ENCODE data around the gene AURKB. TPM values are rescaled to one million over a fixed set of nuclear protein-coding genes. Genes with fewer than 3 reads are reported as not detected.
"Not testable (repeated sequence)": the region's sequence is repeated elsewhere in the genome, so short reads cannot be mapped to it uniquely, and the experiment has no call there.

Gene AURKB
- total RNA-seq, 1 donor from 2014 or later: 1.3 TPM

DNA sequence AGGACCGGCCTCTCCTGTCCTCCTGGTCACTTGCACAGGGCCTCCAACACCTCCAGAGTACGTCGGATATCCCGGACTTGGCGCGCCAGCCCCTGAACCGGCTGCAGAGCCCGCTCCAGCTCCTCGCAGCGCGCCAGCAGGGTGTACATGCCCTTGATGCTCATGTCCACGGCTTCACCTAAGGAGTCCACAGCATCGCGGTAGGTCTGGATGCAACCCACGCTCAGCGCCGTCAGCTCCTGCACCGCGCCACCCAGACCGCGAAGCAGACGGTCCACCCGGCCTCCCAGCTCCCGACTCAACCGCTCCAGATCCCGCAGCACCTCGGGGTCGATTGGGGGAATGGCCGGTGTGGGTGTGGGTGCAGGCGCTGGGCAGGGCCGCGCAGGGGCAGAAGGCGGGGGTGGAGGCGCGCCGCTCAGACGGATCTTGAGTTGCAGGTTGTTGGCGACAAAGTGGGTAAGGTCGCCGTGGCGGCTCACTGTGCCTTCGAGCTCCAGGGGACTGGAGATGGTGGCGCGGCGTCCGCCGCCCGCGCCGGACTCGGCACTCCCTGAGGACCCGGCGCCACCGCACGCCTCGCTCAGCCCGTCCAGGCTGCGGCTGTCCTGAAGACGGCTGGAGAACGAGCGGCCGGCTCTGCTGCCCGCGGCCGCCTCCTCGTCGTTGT, 21.2 kb downstream of the AURKB start:
- DNase-seq (ENCODE audit: low read depth): no peak

DNA sequence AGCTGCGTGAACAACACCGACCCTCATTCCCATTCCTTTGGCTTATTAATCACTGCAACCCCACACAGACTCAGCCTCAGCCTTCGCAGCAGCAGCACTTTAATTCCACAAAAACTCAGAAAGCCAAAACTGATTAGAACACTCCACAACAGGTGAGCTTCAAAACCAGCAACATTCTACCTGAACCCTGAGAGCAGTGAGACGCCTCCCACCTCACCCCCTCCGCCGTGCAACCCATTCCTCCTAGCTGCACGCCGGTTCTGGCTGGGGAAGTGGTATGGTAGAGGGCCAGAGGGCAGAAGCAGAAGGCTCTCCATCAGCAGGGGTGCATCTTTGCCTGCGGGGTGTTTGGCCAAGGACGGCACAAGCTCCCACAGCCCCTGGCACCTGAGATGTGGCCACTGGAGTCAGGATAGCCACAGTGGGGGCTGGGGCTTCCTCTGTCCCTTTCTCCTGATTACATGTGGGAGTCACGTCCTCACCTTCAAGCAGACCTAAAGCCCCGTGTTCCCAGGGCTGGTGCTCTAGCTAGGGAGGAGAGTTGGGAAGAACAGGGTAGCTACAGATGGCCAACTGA, 22.0 kb downstream of the AURKB start:
- no peak for DNase-seq (ENCODE audit: low read depth)

DNA sequence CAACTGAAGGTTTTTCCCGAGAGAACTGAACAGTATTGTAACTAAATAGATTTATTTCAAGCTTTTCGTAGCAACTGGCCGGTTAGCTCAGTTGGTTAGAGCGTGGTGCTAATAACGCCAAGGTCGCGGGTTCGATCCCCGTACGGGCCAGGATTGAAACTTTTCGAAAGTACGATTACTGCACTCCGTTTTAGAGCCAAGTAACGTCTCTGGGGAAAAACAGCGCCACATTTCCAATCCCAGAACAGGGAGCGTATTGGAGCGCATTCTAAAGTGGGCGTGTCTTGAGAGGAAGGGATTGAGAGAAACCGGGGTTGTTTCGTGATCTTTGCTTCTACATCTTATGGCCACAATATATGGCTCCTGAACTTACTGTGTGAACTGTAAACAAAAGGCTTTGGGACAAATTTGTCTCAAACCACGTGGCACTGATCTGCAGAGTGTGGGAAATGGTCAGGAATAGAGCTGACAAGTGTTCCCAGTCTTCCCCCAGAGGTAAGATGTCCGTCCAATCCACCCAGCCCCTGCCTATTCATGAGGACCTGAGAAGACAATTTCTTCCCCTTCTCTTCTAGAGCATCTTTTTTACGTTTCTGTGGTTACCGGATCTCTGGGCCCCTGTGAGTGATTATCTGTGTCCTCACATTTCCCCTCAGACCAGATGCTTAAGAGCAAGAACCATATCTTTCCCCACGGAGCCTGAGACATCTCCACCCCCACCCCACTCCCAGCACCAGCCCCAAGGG, 22.7 kb downstream of the AURKB start:
- peak; percentile 99 for DNase-seq (ENCODE audit: low read depth)

DNA sequence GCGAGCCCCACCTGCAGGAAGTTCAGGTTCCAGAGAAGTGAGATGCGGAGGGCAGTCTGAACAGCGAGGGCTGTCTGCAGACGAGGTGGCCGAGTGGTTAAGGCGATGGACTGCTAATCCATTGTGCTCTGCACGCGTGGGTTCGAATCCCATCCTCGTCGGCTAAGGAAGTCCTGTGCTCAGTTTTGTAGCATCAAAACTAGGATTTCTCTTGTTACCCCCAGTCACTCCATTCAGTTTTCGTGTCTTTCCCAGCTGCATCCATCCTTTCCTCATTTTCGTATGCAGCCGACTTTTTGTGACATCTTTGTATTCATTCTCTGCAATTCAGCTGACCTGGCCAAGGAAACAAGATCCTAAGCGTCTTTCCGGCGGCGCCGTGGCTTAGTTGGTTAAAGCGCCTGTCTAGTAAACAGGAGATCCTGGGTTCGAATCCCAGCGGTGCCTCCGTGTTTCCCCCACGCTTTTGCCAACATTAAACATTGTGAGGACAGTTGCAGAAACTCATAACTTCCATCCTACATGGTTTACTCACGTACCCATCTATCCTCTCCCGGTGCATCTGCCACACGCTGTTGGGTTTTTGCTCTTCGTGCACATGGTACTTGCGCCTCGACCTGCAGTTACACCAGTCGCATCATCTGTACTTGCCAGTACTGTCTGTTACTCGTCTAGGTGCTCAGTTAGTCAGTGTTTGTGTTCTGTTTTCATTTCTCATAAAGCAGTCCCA, 23.4 kb downstream of the AURKB start:
- peak; percentile 94 for DNase-seq (ENCODE audit: low read depth)

DNA sequence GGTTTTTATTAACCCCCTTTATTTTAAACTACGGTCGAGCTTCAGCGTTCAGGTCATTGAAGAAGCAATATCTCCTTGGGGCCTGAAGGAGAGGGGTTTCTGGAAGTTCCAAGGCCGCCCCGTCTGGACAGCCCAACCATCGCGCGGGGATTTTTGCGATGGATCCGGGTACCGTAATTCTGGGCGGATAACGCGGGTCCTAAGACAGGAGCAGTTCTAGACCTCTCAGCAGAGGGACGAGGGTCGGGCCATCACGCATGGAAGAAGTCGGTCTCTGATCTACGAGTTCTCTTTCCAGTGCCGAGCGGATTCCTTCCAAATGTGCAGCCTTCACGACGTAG, 24.0 kb downstream of the AURKB start:
- DNase-seq (ENCODE audit: low read depth): no peak

DNA sequence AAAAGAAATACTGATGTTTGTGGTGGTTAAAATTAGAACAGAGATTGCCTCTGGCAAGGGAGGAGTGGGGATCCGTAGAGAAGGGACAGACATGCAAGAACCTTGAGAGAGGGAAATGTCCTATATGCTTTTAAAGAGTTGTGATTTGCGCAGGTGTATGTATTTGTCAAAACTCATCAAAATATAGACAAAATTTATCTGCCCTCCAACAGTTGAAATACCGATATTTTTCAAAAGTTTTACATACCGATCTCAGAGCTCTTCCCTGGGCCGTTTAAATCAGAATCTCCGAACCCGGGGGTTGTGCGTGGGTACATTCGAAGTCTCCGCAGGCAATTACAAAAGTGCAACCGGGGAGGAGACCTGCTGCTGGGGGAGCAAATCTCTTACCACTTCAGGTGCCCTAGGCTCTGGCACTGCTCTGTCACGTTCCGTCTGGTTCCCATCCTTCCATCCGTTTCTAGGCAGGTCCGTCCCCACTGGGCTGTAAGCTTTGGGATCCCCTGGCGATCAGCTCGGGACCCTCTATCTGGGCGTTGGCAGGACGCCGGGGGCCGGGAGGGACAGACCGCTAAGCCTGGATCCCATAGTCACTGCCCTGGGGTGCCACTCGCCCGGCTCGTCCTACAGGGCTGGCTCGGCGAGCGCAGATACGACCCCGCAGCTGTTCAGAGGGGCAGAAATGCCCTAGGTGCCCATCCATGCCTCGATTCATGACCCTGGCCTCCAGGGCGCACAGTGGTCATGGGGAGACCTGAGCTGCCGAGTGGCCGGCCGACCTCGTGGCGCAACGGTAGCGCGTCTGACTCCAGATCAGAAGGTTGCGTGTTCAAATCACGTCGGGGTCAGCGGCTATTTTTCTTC, 24.6 kb downstream of the AURKB start:
- DNase-seq (ENCODE audit: low read depth): peak; percentile 82

DNA sequence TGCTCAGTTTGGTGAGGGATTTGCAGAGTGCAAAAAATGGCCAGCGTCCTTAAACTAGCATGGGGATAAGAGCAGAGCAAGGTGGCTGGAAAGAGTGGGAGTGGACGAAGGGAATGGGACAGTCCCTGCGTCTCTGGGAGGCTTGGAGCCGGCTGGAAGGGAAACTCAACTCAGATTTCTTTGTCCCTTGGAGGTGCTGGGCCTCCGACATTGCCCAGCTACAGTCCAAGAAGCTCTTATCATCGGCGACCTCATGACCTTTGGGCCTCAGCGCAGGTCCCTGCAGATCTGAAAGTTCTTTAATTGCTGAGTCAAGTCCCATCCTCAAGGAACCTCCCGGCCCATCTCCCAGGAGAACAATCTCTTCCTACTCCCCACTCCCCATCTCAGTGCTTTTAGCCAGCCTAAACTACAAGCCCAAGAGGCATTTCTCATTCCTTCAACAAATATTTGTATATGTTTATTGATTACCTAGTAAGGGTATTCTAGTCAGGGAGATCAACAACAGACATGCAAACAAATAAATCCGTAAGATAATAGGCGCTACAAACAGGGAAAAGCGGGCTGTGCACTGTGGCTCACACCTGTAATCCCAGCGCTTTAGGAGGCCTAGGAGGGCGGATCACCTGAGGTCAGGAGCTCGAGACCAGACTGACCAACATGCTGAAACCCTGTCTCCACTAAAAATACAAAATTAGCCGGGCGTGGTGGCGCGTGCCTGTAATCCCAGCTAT, 33.2 kb downstream of the AURKB start:
- no peak for DNase-seq (ENCODE audit: low read depth)

DNA sequence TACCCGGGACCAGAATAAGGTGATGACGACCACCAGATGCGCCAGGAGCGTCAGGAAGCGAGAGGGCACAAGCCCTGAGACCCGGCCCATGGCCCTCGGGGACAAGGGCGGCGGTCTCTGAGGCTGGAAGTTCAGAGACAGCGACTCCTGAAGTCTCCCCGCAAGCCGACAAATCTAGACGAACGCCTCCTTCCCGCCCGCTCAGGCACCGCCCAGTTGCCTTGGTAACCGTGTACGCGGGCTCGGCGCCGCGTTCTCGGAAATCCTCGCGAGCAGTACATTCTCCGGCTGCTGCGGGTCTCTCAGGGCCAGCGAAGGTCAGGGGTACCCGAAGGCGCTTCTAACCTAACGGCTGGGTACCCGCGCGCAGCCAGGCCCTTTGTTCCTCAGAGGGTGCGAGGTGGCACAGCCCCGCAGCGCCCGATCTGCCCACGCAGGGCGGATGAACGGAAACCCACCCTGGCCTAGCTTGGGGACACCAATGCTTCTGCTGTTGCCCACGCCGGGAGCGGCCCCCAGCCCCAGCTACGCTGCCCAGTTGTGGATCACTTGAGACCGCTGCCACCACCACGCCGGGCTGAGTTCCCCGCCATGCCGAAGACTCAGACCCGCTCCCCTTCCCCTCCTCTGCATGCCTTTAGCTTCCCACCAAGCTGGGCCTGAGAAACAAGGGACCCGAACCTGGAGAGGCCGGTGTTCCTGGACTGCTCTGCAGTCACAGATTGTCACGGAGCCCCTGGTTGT, 34.0 kb downstream of the AURKB start, which contains the start of gene TMEM107:
Gene TMEM107, minus strand, starts transcription at position 184 of the 744 bp plus-strand sequence. Its CDS starts 94 bp downstream, at position 90.
- DNase-seq (ENCODE audit: low read depth): peak; percentile 86

DNA sequence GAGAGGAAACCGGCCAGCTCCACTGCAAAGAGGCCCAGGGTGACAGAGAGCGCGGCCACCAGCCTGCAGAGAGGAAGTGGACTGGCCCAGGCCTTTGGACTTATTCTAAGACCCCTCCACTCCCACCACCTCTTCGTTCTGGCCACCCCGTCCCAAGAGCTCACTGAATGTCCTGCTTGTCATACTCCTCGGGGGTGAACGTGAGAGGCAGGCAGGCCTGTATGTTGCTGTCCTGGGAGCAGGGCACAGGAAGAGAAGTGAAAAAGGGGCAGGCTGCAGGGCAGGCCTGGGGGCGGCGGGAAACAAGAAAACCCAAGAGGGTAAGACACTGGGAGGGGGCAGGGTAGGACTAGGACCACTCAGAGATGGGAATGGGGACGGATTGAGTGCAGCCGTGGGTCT, 34.6 kb downstream of the AURKB start:
- no peak for DNase-seq (ENCODE audit: low read depth)

DNA sequence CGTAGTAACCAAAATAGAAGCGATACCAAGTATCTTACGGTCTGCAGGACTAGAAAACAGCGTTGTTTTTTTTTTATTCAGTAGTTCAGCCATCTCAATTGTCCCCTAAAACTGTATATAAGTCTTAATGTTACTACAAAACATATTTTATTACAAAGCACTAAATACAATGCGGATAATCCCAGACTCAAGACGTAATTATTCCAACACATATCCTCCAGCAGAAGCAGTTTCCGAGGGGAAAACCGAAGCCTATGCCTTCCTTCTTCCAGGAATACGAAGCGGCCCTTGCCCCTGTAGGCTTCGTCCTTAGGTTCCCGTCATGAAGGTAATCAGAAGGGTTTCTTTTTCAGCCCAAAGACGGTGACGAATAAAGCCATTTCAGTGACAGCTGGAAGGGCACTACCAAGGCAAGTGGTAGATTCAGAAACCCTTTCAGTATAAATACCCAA, 36.5 kb downstream of the AURKB start:
- DNase-seq (ENCODE audit: low read depth): no peak

DNA sequence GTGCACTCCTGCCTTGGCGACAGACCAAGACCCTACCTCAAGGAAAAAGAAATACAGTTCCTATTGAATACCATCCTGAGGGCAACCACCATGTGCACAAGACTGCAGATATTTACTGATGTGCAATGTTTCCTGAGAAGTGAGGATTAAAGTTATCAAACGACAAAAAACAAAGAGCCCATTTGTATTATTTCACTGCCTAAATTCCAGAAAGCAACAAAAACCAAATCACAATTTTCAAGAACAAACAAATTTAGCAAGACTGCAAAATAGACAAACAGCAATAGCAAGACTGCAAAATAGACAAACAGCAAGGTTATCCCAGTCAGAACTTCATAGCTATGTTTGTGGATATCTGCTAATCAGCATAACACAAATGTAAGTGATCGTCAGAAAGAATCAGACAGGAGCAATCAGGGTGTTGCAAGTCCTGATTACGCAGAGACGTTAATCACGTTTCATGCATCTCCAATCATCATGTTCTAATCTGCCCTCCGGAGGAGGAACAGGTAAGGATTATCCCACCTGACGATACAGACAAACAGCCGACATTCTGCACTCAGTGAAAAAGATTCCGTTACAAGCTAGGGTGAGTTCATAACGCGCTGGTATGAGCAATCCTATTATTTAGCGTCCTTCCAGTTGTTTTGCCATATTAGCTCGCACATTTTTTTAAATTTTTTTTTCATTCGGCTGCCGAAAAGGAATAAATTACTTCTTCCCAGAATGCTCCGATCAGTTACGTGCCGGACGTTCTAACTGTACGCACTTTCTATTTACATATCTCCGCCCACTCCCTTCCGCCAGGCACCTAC, 37.1 kb downstream of the AURKB start:
- peak; percentile 94 for DNase-seq (ENCODE audit: low read depth)

DNA sequence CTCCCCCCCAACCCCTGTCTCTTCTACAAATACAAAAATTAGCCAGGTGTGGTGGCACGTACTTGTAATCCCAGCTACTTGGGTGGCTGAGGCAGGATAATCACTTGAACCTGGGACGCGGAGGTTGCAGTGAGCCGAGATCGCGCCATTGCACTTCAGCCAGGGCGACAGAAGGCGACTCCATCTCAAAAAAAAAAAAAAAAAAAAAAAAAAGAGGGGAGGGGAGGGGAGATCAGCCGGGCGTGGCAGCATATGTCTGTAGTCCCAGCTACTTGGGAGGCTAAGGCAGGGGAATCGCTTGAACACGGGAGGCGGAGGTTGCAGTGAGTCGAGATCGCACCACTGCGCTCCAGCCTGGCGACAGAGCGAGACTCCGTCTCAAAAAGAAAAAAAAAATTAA, 40.2 kb downstream of the AURKB start:
- DNase-seq (ENCODE audit: low read depth): not testable (repeated sequence)

DNA sequence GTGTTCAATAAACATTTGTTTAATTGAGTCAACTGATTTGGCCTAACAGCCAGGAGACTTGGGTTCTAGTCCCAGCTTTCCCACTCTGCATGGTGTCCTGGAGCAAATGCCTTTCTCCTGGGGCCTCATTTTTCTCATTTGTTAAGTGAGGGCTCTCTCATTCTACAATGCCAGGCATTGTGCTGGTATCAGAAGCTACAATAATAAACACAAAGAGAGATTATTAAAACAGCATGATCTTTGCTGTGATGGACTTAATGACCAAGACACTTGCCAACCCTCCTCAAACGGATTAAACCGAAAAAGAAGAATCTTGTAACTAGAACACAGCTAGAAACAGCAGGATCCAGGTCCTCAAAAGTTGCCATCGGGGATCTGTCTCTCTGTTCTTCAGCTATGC, 42.8 kb downstream of the AURKB start:
- no peak for DNase-seq (ENCODE audit: low read depth)

DNA sequence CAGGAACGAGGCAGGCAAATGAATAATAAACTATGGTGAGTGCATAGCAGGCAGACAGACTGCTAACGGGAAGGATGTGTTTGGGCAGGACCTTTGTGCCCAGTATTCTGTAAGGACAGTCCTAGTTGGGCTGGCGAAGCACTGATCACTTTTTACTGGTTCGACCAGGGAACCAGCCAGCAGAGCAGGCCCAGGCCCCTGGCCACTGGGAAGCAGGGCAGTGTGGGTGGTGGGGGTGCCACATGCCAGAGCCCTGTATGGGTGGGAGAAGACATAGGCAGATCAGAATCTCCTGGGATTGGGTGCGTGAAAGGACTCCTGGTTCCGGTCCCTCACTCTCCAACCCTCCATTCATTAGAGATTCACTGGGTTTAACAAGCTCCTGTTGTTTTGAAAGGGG, 43.6 kb downstream of the AURKB start:
- no peak for DNase-seq (ENCODE audit: low read depth)

DNA sequence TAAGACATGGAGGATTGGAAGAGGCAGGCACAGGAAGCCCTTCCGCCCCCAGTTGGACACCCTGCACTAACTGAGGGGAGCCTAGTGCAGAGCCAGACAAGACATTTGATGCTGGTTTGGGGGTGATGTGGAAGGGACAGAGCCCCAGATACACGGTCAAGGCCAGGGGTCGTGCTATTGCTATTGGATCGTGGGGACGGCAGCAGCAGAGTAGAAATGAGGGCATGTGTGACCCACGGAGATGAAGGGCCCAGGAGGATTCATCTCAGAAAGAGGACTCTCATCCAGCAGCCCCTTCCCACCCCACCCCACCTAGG, 45.6 kb downstream of the AURKB start:
- DNase-seq (ENCODE audit: low read depth): no peak

DNA sequence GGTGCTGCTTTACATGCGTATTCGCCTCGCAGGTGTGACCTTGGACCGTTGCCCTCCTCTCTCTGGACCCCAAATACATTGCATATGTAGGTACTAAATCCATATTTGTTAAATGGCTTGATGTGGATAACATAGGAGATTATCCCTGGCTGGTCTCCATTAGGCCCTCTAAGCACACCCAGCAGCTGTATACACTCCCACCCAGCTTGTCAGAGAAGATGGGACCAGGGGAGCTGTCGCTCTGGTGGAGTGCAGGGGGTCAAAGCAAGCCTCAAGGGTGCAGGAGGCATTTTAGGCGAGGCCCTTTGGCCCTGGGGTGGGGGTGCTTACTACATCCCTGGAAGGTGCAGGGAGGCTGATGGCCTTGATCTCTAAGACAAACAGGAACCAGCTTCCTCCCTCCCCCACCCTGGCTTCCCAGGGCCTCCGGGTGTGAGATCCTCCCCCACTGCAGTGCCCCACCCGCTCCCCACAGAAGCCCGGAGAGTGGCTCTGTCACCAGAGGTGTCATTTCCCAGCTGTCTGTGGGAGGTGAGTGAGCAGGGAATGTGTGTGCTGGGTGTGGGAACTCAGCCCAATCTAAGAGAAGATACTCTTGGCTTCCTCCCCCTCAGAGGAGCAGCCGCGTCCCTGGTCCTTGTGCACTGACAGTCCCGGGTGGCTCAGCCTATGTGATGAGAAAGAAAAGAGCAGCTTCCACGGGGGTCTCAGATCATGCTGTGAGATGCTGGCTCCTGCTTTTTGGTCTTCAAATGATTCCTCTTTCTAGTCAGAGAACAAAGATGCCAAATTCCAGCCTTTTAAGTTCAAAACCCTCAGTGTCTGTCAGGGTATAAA, 46.2 kb downstream of the AURKB start:
- peak; percentile 95 for DNase-seq (ENCODE audit: low read depth)

Data from myocyte (in vitro differentiated cells).